HUDEP-2 (cell line): ENCODE measurements around the gene OTOA.
"Not testable (repeated sequence)": the region's sequence is repeated elsewhere in the genome, so short reads cannot be mapped to it uniquely, and the experiment has no call there.

Experiments
- DNase-seq, 76 experiments: peaks; one replicate each; lab custom pipeline; 2025; ENCODE audit not compliant: unreplicated experiment in 76 of 76; lab: John Stamatoyannopoulos, UW

OTOA gene

GRCh38 chr16:21801538-21802374 lies 138.0 kb downstream of the OTOA start:
- DNase-seq, result peak in 22 of 76 experiments; percentile 0 to 36 (median 4)

- DNase-seq, result not testable (repeated sequence)
Observed at GRCh38 chr16:21802375-21802663, 138.6 kb downstream of the OTOA start.
